Gastrocnemius medialis (tissue), 4 donors: ENCODE measurements around the gene COL23A1.

Experiments
- CTCF ChIP-seq, 5 experiments: fragments of 450-650 bp in 3 of 5; fragments of 200-600 bp in 2 of 5; sonication (generic) in 2 of 5; IDR thresholded peaks in 4 of 5; conservative IDR thresholded peaks in 1 of 5; 1 replicate in 4 of 5; 2 replicates in 1 of 5; pipeline ENCODE4 v1.5.1; 2016 to 2019; ENCODE audit warnings: antibody characterized with exemption in 5 of 5, mild to moderate bottlenecking in 3 of 5, moderate library complexity in 3 of 5
- POLR2A ChIP-seq, 2 donors: fragments of 450-650 bp; IDR thresholded peaks; one replicate each; pipeline ENCODE4 v1.6.1; 2017; ENCODE audit warnings: antibody characterized with exemption in 2 of 2, mild to moderate bottlenecking in 2 of 2, moderate library complexity in 2 of 2

DNA sequence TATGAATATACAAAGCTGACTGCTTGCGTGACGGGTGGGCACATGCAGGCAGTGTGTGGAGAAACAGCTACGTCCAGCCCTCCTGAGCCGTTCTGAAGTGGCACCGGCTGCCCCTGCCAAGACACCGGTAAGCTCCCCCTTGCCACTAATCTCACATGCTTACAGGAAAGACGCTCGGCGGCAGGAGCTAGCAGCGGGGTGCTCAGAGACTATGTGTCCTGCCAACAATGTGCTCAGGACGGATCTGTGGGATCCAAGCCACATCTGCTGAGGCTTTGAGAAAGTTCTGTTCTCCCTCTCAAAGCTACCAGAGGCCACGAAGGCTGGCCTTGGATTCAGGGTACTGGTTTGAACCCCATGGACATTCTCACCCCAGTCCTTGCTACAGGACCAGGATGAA lies 200.4 kb downstream of the COL23A1 start:
- no peak for TF ChIP-seq CTCF (IDR thresholded peaks at IDR 0.05 in 4 of 5, conservative IDR thresholded peaks at IDR 0.05 in 1 of 5)
- no peak for TF ChIP-seq POLR2A (IDR thresholded peaks at IDR 0.05)
